Measurements from ENCODE around the gene PROM2. TPM values are rescaled to one million over a fixed set of nuclear protein-coding genes. Genes with fewer than 3 reads are reported as not detected.

PROM2 gene
- total RNA-seq, 1 experiment from 2014 or later = 0.17 TPM

DNA sequence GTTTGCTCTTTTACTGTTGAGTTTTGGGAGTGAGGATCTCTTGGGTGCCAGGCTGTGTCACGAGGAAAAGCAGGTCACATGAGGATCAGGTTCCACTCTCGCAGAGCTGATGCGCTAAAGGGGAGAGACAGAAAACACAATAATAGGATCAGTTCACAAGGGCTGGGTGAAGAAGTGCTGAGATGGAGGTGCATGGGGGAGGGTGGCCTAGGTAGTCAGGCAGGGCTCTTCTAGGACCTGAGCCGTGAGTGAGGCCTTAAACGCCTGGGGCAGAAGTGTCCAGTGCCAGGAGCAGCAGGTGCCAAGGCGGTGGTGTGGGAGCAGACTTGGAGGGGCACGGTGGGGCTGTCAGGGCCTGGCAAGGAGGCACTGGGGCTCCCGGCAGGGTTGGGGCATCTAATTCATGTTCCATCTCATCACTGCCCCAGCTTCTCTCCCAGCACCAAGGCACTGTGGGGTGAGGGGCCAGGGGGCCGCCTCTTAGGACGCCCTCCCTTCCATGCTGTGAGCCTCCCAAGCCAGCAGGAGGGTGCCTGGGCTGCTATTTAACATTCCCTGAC is 32.2 kb downstream of the PROM2 start:
- no peak for DNase-seq (ENCODE audit: low read depth)

DNA sequence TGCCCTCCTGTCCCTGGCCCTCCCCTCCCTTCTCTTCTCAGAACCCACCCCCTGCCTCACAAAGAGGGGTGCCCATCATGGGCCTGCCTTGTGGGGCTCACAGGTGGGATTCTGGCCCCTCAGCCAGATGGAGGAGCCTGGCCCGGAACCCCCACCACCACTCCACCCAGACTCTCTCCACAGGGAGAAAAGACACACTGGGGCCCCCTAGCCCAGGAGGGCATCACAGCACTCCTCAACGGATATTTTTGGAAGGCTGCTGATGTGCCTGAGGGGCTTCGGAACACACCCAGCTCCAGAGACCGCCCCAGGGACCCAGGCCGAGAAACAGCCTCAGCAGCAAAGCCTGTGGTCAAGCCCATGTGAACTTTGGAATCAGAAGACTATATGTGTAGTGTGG is 32.8 kb downstream of the PROM2 start:
- no peak for DNase-seq (ENCODE audit: low read depth)

DNA sequence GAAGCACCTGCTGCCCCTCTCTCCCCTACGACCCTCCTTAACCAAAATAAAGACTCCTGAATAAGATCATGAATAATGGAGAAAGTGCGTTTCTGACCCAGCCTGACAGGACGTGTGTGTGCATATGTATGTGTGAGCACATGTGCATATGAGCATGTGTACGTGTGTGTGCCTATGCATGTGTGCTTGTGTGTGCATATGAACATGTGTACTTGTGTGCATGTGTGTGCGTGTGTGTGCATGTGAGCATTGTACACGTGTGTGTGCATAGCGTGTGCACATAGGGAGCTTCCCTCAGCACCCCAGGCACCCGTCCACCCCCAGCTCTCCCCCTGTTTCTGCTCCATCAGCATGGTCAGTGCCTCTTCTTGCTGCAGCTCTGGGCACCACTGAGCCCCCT is 33.6 kb downstream of the PROM2 start:
- DNase-seq (ENCODE audit: low read depth) = no peak

DNA sequence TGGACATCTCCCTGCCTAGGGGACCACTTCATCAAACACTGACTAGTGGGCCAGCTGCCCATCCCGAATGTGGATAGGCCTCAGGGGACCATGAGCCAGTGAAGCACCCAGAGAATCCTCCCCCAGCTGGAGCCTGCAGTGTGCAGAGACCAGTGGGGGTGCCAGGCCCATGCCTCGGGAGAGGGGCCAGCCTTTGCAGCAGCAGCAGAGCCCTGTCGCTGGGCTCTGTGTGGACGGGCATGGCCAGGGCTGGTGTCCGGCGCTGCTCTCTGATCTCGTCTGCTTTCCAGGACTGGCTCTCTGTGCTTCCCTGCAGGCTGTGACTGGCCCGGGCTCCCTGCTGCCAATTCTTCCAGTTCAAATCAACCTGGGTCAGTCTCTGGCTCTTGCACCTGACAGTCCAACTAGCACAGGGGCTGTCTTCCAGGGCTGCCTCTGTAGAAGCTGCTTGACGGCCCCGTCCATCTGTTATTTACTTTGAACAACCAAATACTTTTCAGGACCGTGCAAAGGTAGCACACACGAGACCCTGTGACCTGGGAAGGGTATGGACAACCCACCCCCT is 34.3 kb downstream of the PROM2 start:
- no peak for DNase-seq (ENCODE audit: low read depth)

DNA sequence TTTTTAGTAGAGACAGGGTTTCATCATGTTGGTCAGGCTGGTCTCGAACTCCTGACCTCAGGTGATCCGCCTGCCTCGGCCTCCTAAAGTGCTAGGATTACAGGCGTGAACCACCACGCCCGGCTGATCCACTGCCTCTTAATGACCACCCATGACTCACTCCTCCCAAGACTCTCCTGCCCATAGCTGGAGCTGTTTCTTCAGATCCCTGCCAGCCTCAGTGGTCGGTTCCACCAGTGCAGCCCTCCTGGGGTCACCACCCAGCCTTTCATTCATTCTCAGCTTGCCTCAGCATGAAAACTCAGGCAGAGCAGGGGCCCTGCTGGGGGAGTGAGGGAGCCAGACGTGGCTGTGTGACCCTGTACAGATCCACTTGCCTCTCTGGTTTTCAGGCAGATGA is 35.4 kb downstream of the PROM2 start:
- DNase-seq (ENCODE audit: low read depth) = peak; percentile 50

DNA sequence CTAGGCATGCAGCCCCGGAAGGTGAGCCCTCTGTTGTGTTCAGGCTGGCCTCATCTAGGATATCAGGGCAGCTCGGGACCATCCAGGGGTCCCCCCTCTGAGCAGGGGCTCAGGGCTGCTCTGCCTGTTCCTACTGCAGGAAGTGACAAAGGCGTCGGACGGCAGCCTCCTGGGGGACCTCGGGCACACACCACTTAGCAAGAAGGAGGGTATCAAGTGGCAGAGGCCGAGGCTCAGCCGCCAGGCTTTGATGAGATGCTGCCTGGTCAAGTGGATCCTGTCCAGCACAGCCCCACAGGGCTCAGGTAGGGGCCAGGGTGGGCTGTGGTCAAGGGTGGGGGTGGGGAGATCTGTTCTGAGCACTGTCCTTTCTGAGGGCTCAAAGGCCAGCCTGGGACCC is 36.0 kb downstream of the PROM2 start:
- DNase-seq (ENCODE audit: low read depth) = no peak

DNA sequence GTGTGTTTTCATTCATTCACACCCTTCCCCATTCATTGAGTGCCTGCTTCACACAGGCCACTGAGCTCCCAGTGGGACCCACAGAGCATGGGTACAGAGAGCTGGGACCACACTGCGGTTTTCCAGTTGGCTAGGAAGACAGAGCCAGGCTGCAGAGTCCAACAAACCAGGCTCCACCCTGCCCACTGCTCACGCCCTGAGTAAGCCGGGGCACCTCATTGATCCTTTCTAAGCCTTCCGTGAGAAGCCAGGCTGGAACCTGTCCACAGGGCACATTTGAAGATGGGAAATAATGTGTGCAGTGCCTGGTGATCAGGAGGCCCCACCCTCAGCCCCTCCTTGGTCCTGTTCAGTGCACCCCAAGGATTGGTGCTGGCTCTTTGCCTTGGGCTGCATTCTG is 36.4 kb downstream of the PROM2 start:
- no peak for DNase-seq (ENCODE audit: low read depth)

DNA sequence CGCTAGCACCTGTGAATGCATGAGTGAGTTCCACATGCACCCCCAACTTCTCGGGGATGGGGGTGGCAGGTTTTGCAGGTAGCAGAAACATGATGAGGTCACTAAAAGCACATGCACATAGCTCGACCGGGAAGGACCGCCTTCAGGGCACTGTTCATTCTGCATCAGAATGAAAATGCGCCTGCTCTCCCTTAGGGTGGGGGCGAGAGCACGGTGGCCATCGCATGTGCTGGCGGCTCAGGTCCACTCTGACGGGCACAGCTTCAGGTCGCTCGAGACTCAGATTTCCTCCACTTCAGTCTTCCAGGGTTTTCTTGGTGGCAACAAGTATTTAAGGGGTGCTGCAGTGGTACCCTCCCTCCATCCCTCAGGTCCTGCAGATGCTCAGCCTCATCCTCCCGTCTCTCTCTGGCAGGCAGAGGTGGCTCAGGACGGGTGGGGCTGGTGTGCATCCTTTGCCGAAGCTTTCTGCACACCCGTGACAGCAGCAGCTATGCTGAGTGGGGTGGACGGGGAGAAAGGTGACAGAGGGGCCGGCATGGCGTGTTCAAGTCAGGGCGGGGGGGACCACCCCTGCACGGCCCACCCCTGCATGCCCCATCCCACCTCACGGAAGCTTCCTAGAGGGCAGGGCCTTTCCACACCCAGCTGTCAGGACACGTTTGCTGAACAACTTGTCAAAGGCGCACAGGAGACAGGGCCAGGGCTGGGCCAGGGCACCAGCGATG is 37.7 kb downstream of the PROM2 start:
- DNase-seq (ENCODE audit: low read depth) = no peak

DNA sequence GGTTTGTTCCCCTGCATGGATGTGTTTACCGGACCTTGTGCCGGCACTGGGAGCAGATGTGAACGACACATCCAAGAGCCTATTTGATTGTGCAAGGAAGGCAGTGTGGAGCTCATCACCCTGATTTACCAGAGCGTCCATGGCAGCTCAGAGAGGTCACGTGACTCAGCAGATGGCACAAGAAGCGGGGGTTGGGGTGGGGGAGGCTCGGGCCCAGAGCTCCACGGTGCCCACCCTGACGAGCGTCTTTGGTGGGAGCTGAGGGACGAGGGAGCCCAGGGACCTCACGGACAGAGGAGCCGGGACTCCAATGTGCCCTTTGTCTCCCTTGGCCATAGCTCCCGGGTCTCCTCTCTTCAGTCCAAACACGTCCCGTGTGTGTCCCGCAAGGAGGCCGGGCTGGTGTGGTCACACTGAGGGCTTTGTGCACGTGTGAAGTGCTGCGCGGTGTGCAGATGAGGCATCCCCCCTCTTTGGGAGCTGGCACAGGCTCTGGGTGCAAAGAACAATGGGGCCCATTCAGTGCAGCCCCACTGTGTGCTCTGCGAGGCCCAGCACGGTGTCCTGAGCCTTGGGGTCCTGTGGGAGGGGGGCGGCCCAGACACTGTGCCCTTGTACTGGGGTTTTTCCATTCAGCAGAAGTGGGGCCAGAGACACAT is 38.4 kb downstream of the PROM2 start:
- DNase-seq (ENCODE audit: low read depth) = no peak

DNA sequence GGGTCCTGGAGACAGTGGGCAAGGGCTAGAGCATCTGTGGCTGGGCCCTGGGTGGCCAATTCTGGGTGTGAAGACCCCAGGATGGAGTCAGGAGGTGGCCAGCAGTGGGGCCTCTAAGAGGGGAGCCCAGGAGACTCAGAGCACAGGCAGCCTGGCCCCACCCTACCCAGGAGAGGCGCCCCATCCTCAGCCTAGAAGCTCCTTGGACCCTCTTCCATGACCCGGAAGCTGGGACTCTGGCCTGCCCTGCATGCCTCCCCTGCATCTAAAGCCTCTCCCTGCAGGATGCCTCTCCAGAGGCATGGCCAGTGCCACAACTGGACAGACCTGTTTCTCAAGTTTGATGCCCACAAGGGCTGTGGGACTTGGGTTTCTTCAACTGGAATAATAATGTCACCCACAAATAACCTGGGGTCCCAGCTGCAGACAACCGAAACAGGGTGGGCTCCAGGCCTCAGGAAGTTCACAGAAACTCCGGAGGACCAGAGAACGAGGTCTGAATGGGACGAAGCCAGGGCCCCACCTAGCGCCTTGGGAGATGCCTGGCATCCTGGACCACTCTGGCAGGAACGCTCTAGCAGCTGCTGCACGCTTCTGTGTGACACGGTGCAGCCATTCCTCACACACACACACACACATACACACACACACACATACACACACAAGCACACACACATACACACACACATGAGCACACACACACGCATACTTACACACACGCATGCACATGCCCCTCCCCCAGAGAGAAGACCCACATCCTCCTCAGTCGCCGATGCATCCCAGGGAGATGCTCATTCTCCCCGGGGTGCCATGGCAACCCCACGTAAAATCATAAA is 39.3 kb downstream of the PROM2 start:
- no peak for DNase-seq (ENCODE audit: low read depth)

DNA sequence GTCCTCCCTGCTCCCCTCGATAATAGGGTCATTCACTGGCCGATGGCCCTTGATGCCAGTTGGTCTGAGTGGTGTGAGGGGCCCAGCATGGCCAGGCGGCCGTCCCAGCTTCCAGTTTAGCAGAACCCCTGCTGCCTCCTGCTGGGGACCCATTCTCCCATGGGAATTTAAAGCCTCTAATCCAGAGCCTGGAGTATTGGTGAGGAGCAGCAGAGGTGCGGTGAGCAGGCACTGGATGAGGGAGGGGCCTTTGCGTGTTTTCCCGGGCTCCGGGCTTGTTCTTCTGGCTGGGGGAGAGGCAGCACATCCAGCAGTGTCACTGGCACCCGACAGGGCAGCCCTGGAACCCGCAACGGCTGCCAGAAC is 40.3 kb downstream of the PROM2 start:
- DNase-seq (ENCODE audit: low read depth) = no peak

DNA sequence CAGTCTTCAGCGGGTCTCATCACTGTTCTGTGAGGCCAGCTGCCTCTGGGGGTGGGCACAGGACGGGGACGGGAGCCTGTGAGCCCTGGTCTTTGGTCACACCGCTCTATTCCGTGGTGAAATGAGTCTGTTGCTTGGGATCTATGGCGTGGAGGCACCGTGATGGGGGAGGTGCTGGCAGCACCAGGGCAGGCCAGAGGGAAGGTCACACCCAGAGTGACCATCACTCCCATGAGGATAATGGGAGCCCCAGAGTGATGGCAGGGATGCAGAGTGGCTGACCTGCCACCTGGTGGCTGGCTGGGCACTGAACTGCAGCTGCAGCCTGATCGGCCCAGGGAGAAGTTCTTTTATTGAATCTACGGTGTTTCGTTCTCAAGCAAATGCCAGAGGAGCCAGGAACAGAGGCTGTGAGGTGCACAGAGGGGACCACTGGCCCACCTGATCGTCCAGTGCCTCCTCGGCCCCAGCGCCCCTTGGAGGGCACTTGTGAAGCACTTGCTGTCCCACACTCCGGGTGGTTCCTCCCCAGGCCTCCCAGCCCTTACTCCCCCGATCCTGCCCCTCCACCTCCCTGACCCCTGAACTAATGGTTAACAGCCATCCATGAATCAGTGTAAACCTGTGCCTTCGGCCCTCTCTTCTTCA is 40.8 kb downstream of the PROM2 start:
- DNase-seq (ENCODE audit: low read depth) = peak; percentile 75

DNA sequence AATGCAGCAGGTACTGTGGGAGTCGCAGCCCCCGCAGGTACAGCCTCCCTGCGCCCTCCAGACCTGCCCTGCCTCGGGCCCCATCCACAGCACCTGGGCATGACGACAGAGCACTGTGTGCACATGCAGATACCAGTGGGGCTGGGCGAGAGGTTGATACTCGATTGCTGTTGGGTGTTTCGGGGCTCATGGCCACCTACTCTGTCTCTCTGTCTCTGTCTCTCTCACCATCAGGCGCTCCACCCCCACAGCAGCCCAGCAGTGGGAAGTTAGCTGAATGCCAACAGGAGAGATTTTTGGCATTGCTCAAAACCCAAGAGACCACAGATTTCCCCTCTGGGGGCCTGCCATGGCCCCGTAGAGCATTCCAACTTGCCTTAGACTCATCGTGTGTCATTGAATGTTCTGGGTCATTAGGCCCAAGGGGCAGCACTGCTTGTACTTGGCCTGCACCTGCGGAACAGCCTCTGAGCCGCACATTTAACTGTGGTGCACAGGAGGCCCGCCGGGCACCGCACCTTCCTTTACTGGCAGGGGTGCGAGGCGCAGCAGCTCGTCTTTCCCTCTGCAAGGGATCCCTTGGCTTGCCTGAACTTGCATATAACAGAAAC is 41.7 kb downstream of the PROM2 start:
- DNase-seq (ENCODE audit: low read depth) = peak; percentile 94

DNA sequence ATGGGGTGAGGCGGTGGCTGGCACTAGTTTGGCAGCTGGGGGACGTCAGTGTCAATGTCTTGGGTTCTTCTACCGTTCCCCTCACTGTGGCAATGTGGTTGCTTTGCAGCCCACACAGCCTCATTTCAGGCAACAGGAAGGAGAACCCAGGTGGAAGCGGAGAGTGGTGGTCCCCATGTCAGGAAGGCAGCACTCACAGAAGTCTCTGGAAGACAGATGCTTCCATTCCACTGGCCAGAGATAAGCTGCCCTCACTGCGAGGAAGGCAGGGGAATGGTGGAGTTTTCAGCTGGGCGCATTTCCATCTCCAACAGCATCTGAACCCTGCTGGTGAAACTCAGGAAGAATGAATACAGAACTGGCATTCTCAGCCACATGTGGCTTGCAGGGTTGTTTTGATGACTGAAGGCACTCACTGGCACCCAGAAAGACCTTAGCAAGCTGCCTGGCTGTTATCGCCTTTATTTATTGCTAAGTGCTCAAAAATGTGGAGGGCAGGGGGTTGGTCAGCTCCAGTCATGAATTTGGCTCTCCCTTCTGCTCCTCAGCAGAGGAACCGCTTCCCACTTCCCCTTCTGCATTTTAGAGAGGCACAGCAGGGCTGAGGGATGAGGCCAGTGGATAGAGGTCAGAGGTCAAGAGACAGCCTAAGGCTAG is 42.3 kb downstream of the PROM2 start:
- DNase-seq (ENCODE audit: low read depth) = peak; percentile 88

DNA sequence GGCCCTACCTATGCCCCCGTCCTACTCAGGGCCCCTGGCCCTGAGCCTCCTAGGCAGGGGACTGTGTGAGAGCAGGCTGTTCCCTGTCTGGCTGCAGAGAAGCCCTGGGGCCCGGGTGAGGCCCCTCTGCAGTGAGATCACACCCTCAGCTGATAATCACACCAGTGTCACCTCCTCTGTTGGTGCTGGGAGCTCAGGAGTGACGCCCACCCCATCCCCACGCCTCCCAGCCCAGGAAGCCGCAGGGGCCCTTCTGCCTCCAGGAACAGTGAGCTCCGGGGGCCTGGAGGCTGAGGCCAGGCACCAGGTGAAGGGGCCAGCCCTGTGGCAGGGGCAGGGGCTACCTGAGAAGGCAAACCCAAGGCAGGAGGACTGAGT is 42.9 kb downstream of the PROM2 start:
- DNase-seq (ENCODE audit: low read depth) = peak; percentile 78

DNA sequence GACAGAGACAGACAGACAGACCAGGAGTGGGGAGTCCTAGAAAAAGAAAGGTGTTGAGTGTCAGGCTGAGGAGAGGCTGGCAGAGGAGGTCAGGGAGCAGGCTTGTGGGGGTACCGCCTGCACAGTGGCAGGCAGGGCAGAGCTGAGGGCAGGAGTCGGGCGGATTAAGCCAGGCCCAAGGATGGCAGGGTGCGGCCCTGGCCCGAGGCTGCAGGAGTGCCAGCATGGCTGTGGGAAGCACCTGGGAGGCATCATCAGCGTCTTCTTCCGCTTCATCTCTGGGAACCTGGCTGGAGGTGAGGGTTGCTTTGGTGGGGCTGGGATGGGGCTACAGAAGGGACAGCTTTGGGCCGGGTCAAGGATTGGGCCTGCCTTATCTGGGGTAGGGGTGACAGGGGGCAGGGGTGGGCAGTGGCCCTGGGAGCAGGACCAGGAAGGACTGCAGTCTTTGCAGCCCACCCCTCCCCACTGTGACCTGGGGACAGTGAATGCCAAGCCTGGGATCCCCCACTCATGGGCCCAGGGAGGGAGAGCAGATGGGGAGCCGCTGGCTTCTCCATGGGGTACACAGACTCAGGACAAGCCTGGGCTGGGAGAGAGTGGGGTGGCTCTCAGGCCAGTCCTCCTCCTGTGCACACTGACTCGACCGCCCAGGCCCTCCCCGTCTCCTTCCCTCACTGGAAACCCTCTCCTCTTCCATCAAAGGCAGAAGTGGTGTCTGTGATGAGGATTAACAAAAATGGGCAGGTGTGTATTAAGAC is 43.6 kb downstream of the PROM2 start:
- DNase-seq (ENCODE audit: low read depth) = no peak

DNA sequence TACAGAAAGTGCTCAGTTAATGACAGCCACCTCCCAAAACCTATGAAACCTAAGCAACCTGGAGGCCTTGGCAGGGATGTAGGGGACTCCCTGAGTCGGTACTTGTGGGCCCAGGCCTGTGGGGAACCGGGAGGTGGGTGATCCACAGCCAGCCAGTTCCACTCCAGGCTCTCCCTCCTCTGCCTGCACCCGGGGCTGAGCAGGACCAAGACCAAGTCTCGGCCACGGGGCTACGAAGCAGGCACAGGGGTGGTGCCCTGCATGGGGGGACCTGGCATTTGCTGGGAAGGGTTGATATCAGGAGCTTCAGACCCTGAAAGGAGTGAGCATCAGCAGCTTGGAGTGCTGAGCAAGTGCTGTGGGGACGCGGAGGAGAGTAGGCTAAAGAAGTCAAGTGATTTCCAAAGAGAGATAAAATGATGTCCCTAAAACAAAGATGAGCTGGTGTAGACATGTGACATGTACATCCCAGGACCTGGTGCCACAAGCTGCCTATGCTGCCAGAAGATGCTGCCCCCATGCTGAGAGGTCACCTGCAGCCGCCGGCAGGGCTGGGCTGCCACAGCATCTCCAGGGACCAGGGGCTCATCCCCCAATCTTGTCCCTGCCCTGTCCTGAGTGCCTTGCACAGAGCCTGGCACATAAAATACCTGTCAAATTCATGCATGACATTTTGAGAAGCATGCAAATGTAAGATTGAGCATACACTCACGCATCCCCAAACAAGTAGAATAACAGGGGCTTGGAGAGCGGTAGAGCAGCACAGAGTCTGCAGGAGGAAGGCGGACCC is 44.4 kb downstream of the PROM2 start:
- DNase-seq (ENCODE audit: low read depth) = no peak

DNA sequence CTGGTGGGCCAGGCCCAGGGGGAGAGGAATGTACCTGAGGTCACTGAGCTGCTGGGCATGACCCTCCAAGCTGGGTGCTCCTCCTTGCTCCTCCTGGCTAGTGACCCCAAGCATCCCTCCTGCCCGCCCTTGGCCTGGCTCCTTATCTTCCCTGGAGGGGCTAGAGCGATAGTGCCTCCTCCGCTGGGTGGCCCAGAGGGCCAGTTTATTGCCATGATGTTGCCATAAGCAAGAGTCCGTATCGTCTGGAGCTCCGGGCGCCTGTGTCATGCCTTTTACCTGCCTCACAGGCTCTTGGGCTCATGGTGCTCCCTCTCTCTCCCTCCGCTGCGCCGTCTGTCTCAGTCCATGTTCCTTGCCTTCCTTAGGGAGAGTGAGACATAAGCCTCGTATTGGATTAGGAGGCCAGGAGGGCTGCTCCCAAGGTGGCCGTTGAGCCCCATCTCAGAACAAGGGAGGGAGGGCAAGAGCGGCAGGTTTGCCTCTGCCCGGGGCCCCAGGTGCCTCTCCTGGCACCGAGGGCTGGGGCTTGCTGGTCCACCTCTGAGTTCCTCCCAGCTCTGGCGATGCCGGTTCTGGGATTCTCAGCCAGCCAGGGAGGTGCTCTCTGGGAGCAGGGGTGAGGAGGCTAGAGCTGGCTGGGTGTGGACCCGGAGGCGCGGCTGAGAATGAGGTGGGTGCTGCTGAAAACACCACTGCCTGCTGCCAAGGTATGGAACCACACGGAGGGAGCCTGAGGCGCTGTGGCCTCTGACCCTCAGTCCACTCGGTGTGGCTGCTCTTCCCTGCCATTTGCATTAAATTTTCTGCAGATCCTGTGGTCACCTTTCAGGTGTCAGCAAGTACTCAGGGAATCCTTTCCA is 45.5 kb downstream of the PROM2 start:
- no peak for DNase-seq (ENCODE audit: low read depth)

All from Daoy (cell line).